DOHH2 (cell line): ENCODE measurements around the gene GALR1.

Experiments
- CTCF ChIP-seq: fragments of 200-600 bp; sonication (generic); IDR thresholded peaks from one replicate; pipeline ENCODE4 v1.5.1; 2014; ENCODE audit warnings: antibody characterized with exemption, mild to moderate bottlenecking, low read depth, low read length; ENCODE audit not compliant: poor library complexity, severe bottlenecking
- EZH2phosphoT487 ChIP-seq: fragments of 200-600 bp; sonication (generic); IDR thresholded peaks from 2 replicates; pipeline ENCODE4 v1.6.1; 2017; ENCODE audit warnings: borderline replicate concordance, mild to moderate bottlenecking, antibody characterized with exemption, low read length, moderate library complexity, mixed read lengths

GRCh38 chr18:77223653-77224052, 26.0 kb upstream of the GALR1 start:
- TF ChIP-seq CTCF = no peak
- TF ChIP-seq EZH2phosphoT487 = no peak
